ENCODE results near the gene NPM3.
A peak's percentile ranks its signal among the peaks of the same experiment; 100 is the strongest.

Gene NPM3

GRCh38 chr10:101766753-101767599, 16.3 kb downstream of the NPM3 start:
- DNase-seq: peak in 1 of 42 donors; percentile 11
- intact Hi-C loops (cut with DNase I): no loop called here

GRCh38 chr10:101766306-101766705, 16.9 kb downstream of the NPM3 start:
- intact Hi-C loops (cut with DNase I): no loop called here
- no peak for DNase-seq

GRCh38 chr10:101763141-101763846, 20.0 kb downstream of the NPM3 start:
- intact Hi-C loops (cut with DNase I): no loop called here
- DNase-seq: no peak

GRCh38 chr10:101762736-101763135, 20.5 kb downstream of the NPM3 start:
- no peak for DNase-seq
- intact Hi-C loops (cut with DNase I): no loop called here

- intact Hi-C loops (cut with DNase I): no loop called here
These were observed 22.0 kb downstream of the NPM3 start for GRCh38 chr10:101761226-101761625.

GRCh38 chr10:101760510-101760909, 22.7 kb downstream of the NPM3 start:
- intact Hi-C loops (cut with DNase I): no loop called here
- no peak for DNase-seq

More at GRCh38 chr10:101761226-101761625, 22.0 kb downstream of the NPM3 start:
- DNase-seq: no peak

- intact Hi-C loops (cut with DNase I): no loop called here
- DNase-seq: no peak
These were observed 23.7 kb downstream of the NPM3 start for GRCh38 chr10:101759309-101760247.

GRCh38 chr10:101758858-101759257, 24.4 kb downstream of the NPM3 start:
- intact Hi-C loops (cut with DNase I): no loop called here
- no peak for DNase-seq

- intact Hi-C loops (cut with DNase I): no loop called here
- no peak for DNase-seq
These were observed 31.0 kb downstream of the NPM3 start for GRCh38 chr10:101752241-101752640.

- peak in 19 of 42 donors; percentile 6 to 64 (median 22) for DNase-seq
- intact Hi-C loops (cut with DNase I): no loop called here
These were observed 33.9 kb downstream of the NPM3 start for GRCh38 chr10:101749047-101750016.

- intact Hi-C loops (cut with DNase I): no loop called here
- DNase-seq: no peak
These were observed 34.8 kb downstream of the NPM3 start for GRCh38 chr10:101748496-101748895.

- intact Hi-C loops (cut with DNase I): no loop called here
- DNase-seq: no peak
These were observed 38.1 kb downstream of the NPM3 start for GRCh38 chr10:101745074-101745696.

- DNase-seq: no peak
- intact Hi-C loops (cut with DNase I): no loop called here
These were observed 39.0 kb downstream of the NPM3 start for GRCh38 chr10:101744267-101744666.

- intact Hi-C loops (cut with DNase I): no loop called here
- DNase-seq: no peak
These were observed 41.3 kb downstream of the NPM3 start for GRCh38 chr10:101741938-101742337.

GRCh38 chr10:101736666-101737065, 46.6 kb downstream of the NPM3 start:
- DNase-seq: no peak
- intact Hi-C loops (cut with DNase I): no loop called here

- intact Hi-C loops (cut with DNase I): no loop called here
- no peak for DNase-seq
These were observed 51.1 kb downstream of the NPM3 start for GRCh38 chr10:101732096-101732495.

Data from head of caudate nucleus (tissue), 42 donors.